ENCODE measurements around the gene LTBP2. TPM values are rescaled to one million over a fixed set of nuclear protein-coding genes. Genes with fewer than 3 reads are reported as not detected.

Gene LTBP2
- total RNA-seq, 1 experiment from 2014 or later = 1.5 TPM

DNA sequence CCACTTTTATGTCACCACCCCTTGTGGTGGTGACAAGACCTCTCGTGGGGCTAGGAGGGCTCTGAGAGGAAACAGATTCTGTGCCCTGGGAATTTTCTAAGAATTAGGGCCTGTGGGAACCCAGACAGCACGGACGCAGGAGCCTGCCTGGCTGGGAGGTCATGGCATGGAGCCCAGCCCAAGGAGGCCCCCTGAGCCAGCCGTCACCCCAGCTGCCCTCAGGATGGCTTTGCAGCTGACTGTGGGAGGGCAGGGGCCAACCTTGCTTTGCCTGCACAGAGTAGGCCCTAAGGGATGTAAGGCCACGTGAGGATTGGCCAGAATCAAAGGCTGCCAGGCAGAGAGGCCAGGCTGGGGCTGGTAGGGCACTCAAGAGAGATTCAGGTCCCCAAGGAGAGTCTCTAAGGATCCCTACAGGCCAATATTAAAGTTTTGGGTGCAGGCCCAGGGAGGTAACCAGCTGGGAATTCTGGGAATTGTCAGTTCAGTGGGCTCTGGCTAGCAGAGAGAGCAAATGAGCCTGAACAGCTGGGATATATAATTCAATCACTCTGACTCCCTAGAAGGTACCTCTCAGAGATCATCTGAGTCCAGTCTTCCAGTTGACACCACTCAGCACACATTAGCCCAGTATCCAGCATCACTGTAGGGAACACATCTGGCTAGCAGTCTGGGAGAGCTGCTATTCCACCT, 6.4 kb downstream of the LTBP2 start:
- DNase-seq (ENCODE audit: low read depth, low spot score) (no peak), ATAC-seq (no peak)
- ChIA-PET RAD21 (ENCODE audit: low non-redundant PET in 1 of 2, low total read pairs in 2 of 2, uncharacterized antibody in 2 of 2, unreplicated experiment in 2 of 2) (no interaction called here), POLR2A (no interaction called here), CTCF (interaction anchor here (1.6 kb wide), 1 partner anchor 199 kb away, joined by 4 read pairs; no protein-coding TSS in a partner anchor)
- no TSS peak for BruUV-seq (replicated peaks)
- H3K36me3 ChIP-seq (ENCODE audit: control insufficient read depth in 1 of 2, insufficient read depth in 2 of 2, low read length in 2 of 2) = no peaks in the 10 kb centered on the region
- intact Hi-C loops (cut with micrococcal nuclease) = no loop called here
- no peaks in the 10 kb centered on the region for H3K79me2 ChIP-seq (ENCODE audit: insufficient read depth, low read length)
- no peak overlapping the region for H2AFZ ChIP-seq (ENCODE audit: low read depth, low read length, poor library complexity, severe bottlenecking)
- H3K27ac ChIP-seq (ENCODE audit: low read depth, low read length) = no peak overlapping the region
- H3K4me2 ChIP-seq (ENCODE audit: low read length) = no peak overlapping the region
- no peaks in the 10 kb centered on the region for H3K9me2 ChIP-seq (ENCODE audit: insufficient read depth)
- H4K20me1 ChIP-seq (ENCODE audit: insufficient read depth) = no peaks in the 10 kb centered on the region
- H3K9ac ChIP-seq (ENCODE audit: low read length) = no peak overlapping the region
- no peak for TF ChIP-seq TCF7L2 (IDR thresholded peaks at IDR 0.05; ENCODE audit: borderline replicate concordance, extremely low read depth, insufficient read depth, insufficient read length)
- no peaks in the 10 kb centered on the region for H3K9me3 ChIP-seq (ENCODE audit: control insufficient read depth in 1 of 2, insufficient read depth in 1 of 2, low read depth in 1 of 2, low read length in 2 of 2)
- no peaks in the 10 kb centered on the region for H3K27me3 ChIP-seq (ENCODE audit: insufficient read depth, low read length)
- peaks cover 0 to 5% of the 10 kb centered on the region in 2 experiments; a peak in 1 of 4 replicates for H3K4me1 ChIP-seq (ENCODE audit: control insufficient read depth in 1 of 2, insufficient read depth in 2 of 2, low read length in 2 of 2)
- no peak overlapping the region for H3K4me3 ChIP-seq (replicated peaks in 1 of 2; ENCODE audit: low read depth in 1 of 2, low read length in 2 of 2)

DNA sequence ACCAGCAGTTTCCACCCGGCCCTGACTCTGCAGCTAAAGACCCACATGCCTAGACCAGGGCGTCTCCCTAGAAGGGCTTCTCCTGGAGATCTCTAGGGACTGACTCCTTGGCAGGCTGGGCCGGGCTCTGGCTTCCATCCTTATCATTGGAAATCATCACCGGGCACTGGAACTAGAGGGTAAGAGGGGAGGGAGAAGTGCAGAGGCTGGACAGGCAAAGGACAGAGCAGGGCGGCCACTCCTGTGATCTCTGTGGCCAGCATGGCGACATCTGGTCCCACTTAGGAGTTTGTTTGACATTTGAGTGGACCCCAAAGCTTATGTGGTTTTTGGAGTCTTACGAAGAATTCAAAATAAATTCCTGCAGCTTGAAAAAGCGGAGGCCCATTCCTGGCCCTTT, 7.1 kb downstream of the LTBP2 start:
- no peaks in the 10 kb centered on the region for H3K9me2 ChIP-seq (ENCODE audit: insufficient read depth)
- H3K9me3 ChIP-seq (ENCODE audit: control insufficient read depth in 1 of 2, insufficient read depth in 1 of 2, low read depth in 1 of 2, low read length in 2 of 2) = no peaks in the 10 kb centered on the region
- H3K4me3 ChIP-seq (replicated peaks in 1 of 2; ENCODE audit: low read depth in 1 of 2, low read length in 2 of 2) = no peak overlapping the region
- DNase-seq (ENCODE audit: low read depth, low spot score) = no peak
- intact Hi-C loops (cut with micrococcal nuclease) = no loop called here
- no peak overlapping the region for H2AFZ ChIP-seq (ENCODE audit: low read depth, low read length, poor library complexity, severe bottlenecking)
- H4K20me1 ChIP-seq (ENCODE audit: insufficient read depth) = no peaks in the 10 kb centered on the region
- no peak overlapping the region for H3K27ac ChIP-seq (ENCODE audit: low read depth, low read length)
- no peak for ATAC-seq
- RAD21 ChIA-PET (ENCODE audit: low non-redundant PET in 1 of 2, low total read pairs in 2 of 2, uncharacterized antibody in 2 of 2, unreplicated experiment in 2 of 2) = no interaction called here
- H3K4me1 ChIP-seq (ENCODE audit: control insufficient read depth in 1 of 2, insufficient read depth in 2 of 2, low read length in 2 of 2) = peaks cover 0 to 5% of the 10 kb centered on the region in 2 experiments; a peak in 1 of 4 replicates
- no peaks in the 10 kb centered on the region for H3K36me3 ChIP-seq (ENCODE audit: control insufficient read depth in 1 of 2, insufficient read depth in 2 of 2, low read length in 2 of 2)
- no peak overlapping the region for H3K9ac ChIP-seq (ENCODE audit: low read length)
- H3K4me2 ChIP-seq (ENCODE audit: low read length) = no peak overlapping the region
- CTCF ChIA-PET = interaction anchor here (1.6 kb wide), 1 partner anchor 199 kb away, joined by 4 read pairs; no protein-coding TSS in a partner anchor
- H3K79me2 ChIP-seq (ENCODE audit: insufficient read depth, low read length) = no peaks in the 10 kb centered on the region
- no peaks in the 10 kb centered on the region for H3K27me3 ChIP-seq (ENCODE audit: insufficient read depth, low read length)
- BruUV-seq (replicated peaks) = no TSS peak
- POLR2A ChIA-PET = no interaction called here
- TF ChIP-seq JUND (IDR thresholded peaks at IDR 0.05) (no peak), SRF (IDR thresholded peaks at IDR 0.05; ENCODE audit: low read depth) (no peak), CBX3 (IDR thresholded peaks at IDR 0.05; ENCODE audit: low read depth) (no peak), POLR2AphosphoS5 (IDR thresholded peaks at IDR 0.05; ENCODE audit: low read depth, low read length) (no peak), EZH2 (IDR thresholded peaks at IDR 0.05) (no peak), EGR1 (IDR thresholded peaks at IDR 0.05; ENCODE audit: low read depth) (no peak), CEBPB (IDR thresholded peaks at IDR 0.05; ENCODE audit: low read depth) (no peak), ZFX (IDR thresholded peaks at IDR 0.05) (no peak)
- TF ChIP-seq, protein P1, sequence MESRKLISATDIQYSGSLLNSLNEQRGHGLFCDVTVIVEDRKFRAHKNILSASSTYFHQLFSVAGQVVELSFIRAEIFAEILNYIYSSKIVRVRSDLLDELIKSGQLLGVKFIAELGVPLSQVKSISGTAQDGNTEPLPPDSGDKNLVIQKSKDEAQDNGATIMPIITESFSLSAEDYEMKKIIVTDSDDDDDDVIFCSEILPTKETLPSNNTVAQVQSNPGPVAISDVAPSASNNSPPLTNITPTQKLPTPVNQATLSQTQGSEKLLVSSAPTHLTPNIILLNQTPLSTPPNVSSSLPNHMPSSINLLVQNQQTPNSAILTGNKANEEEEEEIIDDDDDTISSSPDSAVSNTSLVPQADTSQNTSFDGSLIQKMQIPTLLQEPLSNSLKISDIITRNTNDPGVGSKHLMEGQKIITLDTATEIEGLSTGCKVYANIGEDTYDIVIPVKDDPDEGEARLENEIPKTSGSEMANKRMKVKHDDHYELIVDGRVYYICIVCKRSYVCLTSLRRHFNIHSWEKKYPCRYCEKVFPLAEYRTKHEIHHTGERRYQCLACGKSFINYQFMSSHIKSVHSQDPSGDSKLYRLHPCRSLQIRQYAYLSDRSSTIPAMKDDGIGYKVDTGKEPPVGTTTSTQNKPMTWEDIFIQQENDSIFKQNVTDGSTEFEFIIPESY (IDR thresholded peaks at IDR 0.05; ENCODE audit: extremely low read depth, insufficient replicate concordance, low read length) = no peak
- TF ChIP-seq, protein P2, sequence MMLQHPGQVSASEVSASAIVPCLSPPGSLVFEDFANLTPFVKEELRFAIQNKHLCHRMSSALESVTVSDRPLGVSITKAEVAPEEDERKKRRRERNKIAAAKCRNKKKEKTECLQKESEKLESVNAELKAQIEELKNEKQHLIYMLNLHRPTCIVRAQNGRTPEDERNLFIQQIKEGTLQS (IDR thresholded peaks at IDR 0.05) = no peak
- TF ChIP-seq, protein P3, sequence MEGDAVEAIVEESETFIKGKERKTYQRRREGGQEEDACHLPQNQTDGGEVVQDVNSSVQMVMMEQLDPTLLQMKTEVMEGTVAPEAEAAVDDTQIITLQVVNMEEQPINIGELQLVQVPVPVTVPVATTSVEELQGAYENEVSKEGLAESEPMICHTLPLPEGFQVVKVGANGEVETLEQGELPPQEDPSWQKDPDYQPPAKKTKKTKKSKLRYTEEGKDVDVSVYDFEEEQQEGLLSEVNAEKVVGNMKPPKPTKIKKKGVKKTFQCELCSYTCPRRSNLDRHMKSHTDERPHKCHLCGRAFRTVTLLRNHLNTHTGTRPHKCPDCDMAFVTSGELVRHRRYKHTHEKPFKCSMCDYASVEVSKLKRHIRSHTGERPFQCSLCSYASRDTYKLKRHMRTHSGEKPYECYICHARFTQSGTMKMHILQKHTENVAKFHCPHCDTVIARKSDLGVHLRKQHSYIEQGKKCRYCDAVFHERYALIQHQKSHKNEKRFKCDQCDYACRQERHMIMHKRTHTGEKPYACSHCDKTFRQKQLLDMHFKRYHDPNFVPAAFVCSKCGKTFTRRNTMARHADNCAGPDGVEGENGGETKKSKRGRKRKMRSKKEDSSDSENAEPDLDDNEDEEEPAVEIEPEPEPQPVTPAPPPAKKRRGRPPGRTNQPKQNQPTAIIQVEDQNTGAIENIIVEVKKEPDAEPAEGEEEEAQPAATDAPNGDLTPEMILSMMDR (IDR thresholded peaks at IDR 0.05 in 2 of 3, conservative IDR thresholded peaks at IDR 0.05 in 1 of 3; ENCODE audit: borderline replicate concordance in 1 of 3, insufficient read depth in 1 of 3, low read depth in 2 of 3, low read length in 2 of 3) = no peak
